NCI-H187 (cell line): ENCODE measurements around the gene THADA.
A peak's percentile ranks its signal among the peaks of the same experiment; 100 is the strongest.
"Not testable (repeated sequence)": the region's sequence is repeated elsewhere in the genome, so short reads cannot be mapped to it uniquely, and the experiment has no call there.

Experiments used
- DNase-seq, 2 experiments: peaks; one replicate each; lab custom pipeline; 2025; lab: John Stamatoyannopoulos, UW

The THADA gene, protein sequence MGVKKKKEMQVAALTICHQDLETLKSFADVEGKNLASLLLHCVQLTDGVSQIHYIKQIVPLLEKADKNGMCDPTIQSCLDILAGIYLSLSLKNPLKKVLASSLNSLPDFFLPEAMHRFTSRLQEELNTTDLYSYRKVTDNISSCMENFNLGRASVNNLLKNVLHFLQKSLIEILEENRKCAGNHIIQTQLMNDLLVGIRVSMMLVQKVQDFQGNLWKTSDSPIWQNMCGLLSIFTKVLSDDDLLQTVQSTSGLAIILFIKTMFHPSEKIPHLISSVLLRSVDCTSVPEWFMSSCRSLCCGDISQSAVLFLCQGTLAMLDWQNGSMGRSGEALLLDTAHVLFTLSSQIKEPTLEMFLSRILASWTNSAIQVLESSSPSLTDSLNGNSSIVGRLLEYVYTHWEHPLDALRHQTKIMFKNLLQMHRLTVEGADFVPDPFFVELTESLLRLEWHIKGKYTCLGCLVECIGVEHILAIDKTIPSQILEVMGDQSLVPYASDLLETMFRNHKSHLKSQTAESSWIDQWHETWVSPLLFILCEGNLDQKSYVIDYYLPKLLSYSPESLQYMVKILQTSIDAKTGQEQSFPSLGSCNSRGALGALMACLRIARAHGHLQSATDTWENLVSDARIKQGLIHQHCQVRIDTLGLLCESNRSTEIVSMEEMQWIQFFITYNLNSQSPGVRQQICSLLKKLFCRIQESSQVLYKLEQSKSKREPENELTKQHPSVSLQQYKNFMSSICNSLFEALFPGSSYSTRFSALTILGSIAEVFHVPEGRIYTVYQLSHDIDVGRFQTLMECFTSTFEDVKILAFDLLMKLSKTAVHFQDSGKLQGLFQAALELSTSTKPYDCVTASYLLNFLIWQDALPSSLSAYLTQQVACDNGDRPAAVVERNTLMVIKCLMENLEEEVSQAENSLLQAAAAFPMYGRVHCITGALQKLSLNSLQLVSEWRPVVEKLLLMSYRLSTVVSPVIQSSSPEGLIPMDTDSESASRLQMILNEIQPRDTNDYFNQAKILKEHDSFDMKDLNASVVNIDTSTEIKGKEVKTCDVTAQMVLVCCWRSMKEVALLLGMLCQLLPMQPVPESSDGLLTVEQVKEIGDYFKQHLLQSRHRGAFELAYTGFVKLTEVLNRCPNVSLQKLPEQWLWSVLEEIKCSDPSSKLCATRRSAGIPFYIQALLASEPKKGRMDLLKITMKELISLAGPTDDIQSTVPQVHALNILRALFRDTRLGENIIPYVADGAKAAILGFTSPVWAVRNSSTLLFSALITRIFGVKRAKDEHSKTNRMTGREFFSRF (N-terminal part only)

DNA sequence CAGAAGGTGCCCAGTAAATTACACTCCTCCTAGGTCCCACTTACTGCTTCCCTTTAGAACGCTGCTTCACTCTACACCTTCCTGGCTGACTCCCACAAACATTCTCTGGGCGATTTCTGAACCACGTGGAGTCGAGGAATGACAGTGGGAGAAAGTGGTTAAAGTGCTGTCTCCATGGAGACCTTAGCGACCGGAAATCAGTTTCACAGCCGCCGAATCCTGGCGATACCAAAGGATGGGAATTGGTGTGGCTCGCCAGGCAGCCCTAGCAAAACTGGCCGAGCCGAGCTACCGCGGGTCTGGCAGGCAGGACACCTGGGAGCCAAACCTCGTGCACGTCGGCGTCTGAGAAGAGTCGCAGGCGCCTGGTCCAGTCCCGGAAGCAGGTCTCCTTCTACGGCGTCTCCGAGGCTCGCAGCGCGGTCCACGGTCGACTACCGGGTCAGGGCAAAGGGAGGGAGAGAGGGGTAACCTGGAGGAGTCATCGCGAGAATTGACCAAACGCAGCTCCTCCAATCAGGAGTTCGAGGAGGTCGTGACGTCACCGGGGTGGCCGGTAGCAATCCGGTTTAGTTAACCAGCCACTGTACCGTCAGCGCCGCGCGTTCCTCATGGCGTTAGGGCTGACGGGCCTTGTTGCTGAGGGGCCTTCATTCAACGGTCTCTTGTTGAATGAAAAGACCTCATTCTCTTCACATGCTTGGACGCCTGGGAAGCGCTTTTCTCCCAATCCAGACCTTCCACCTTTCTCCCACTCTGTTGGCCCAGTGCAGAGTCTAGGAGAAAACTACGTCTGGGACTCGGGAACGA, at the start of gene THADA:
Gene THADA (minus strand): TSS at position 436 of the 810 bp plus-strand sequence. CDS start 3,646 bp downstream, outside the sequence.
- DNase-seq: peak; percentile 85 to 94

DNA sequence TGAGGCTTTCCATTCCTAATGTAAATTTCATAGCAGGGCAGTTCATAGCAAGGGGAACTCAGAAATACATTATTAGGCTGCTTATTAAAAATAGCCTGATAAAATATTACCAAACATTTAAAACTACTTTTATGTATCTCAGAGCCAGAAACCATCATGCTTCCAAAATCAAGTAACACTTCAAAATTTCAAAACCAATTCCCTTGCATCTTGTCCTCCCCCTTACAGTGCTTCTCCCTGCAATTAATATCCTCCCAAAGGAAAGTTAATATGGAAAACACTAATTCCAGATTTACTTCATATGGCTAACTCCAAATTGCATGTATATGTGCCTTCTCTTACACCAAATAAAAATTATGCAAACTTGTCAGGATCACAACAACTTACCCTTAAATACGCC, 47.8 kb upstream of the THADA start:
- DNase-seq: no peak

DNA sequence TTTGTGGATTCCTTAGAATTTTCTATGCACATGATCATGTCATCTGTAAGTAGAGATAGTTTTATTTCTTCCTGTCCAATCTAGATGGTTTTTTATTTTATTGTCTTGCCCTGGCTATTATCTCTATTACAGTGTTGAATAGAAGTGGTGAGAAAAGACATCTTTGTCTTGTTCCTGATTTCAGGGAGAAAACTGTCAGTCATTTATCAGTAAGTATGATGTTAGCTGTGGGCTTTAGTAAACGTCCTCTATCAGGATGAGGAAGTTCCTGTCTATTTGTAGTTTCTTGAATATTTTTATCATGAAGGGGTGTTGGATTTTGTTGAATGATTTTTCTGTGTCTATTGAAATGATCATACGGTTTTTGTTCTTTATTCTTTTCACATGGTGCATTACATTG, 46.5 kb upstream of the THADA start:
- DNase-seq: no peak

DNA sequence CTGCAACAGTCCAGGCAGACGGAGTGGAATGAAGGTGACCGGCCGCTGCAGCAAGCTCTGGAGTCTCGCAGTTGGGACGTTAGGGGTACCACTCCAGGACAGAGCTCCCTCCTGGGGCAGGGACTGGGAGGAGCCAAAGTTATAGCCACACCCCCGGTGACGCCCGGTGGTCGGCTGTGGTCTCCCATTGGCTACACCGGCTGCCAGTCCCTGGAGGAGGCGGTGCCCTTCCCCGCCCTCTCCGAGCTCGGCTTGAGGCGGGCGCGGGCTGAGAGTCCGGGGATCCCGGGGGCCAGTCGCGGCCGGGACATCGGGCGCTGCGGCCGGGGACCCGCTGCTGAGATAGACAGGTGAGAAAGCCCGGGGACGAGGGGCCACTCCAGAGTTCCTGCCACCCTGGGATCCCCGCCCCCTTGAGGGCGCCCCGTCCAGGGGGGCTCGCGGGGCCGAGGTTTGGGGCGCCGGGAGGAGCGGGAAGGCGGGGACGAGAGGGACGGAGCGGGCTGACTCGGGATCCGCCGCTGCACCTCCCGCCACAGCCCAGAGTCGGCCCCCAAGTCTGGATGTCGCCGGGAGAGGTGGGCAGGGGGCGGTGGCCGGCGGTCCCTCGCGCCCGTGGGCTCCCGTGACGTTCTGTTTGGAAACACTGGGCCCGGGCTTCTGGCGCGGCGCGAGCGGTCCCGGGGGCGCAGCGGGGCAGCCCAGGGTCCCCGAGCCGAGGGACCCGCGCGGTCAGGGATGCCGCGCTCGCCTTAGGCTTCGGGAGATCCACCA, 41.4 kb upstream of the THADA start, which contains the start of gene PLEKHH2:
Gene PLEKHH2 (plus strand): TSS at position 231 of the 774 bp plus-strand sequence. CDS start 7,414 bp downstream, outside the sequence.
- DNase-seq: no peak

DNA sequence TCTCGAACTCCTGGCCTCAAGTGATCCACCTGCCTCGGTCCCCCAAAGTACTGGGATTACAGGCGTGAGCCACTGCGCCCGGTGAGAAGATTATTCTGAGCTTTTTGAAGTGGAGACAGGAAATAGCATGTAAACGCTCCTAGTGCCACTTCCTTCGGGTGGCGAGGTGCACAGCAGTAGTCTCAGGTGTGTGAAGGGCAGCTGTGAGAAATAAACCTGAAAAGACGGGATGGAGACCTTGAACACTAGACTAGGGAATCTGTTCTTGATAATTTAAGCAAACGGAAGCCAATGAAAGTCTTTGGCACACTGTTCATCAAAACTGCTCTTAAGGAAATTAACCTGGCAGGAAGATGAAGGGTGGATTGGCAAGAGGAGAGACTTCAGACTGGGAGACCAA, 40.8 kb upstream of the THADA start:
- DNase-seq: no peak

DNA sequence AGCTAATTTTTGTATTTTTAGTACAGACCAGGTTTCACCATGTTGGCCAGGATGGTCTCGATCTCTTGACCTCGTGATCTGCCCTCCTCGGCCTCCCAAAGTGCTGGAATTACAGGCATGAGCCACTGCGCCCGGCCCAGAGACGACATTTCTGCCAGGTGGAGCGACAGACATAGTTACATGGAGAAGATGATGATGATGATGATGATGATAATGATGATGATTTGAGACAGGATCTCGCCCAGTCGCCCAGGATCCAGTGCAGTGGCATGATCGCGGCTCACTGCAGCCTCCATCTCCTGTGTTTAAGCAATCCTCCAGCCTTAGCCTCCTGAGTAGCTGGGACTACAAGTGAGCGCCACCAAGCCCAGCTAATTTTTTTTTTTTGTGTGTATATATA, 40.3 kb upstream of the THADA start:
- DNase-seq: not testable (repeated sequence)

DNA sequence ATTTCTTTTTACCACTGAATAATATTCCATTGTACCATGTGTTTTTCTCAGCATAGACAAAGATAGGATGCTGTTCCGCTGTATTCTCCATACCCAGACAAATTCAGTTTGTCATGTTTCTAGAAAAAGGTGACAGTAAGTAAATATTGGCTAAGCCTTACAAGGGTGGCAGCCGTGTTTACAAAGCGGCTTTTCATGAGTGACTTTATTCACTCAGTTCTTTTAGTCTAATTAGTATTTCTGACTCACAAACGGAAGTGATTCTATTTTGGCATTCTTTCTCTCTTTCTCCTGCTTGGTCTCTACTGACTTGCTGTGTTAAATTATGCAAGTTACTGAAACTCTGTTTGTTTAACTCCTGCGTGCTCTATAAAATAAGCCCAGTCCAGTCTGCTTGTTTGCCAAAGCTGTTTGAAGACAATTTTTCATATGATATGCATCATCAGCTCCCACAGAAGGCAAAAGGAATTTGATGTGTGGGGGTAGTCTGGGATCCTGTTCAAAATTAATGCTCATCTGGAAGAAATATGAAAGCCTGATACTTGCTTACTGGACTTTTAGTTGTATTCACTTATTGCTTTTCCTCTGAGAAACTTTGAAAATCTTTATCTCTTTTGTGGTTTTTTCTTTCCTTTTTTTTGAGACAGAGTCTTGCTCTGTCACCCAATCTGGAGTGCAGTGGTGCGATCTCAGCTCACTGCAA, 38.9 kb upstream of the THADA start:
- DNase-seq: no peak

DNA sequence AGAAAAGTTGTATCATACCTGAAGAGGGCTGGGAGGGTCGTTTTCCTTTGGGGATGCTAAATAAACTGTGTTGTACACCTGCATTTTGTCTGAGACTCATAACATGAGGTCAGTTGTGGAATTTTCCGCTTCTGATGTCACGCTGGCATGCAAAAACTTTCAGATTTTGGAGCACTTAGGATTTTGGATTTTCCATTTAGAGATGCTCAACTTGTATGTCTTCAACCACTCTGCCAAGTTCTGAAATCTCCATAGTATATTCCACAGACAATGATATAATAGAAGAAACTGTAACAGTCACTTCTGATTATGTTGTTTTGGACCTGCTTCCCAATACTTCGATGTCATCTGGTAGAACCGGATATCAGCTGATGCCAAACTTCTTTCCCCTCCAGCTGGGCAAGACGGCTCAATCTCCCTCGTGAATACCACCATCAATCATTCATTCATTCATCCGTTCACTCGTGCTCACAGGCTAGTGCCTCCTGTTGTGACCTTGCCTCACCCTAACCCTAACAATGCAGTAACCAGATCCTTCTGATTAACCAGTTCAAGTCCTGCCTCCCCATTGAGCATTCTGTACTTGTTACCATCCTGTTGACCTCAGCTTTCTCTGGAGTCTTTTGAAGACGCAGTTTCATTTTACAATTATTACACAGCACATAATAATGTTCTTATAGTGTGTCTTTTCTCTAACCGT, 35.9 kb upstream of the THADA start:
- no peak for DNase-seq

DNA sequence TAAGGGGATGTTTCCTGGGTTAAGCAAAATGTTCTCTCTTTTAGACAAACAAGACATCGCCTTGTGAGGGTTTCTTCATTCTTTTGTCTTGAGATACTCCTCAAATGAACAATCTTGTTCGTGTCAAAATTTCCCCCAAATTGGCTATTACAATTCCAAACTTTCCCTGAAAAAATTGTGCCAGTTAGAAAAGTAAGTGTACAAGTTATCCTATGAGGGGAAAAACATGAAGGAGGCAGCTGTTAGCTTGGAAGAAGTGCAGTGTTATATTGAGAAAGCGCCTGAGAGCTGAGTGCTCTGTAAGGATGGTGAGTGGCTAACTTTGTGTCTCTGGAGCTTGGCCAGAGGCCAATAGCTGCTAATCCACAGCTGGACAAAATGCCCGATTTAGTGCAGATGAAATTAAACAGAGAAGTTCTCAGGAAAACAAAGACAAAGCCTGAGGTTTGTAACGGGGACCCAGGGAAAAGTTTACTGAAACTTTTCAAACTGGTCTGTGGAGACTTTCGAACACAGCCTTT, 27.2 kb upstream of the THADA start:
- no peak for DNase-seq

DNA sequence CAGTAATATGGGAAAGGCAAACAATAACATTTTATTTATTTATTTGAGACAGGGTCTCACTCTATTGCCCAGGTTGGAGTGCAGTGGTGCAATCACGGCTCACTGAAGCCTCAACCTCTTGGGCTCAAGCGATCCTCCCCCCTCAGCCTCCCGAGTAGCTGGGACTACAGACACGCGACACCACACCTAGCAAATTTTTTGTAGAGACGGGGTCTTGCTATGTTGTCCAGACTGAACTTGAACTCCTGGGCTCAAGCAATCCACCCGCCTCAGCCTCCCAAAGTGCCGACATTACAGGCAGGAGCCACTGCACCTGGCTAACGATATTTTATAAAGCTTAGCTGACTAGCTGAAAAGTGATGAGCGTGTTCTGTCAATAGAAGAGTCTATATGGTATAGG, 23.7 kb upstream of the THADA start:
- DNase-seq: no peak

DNA sequence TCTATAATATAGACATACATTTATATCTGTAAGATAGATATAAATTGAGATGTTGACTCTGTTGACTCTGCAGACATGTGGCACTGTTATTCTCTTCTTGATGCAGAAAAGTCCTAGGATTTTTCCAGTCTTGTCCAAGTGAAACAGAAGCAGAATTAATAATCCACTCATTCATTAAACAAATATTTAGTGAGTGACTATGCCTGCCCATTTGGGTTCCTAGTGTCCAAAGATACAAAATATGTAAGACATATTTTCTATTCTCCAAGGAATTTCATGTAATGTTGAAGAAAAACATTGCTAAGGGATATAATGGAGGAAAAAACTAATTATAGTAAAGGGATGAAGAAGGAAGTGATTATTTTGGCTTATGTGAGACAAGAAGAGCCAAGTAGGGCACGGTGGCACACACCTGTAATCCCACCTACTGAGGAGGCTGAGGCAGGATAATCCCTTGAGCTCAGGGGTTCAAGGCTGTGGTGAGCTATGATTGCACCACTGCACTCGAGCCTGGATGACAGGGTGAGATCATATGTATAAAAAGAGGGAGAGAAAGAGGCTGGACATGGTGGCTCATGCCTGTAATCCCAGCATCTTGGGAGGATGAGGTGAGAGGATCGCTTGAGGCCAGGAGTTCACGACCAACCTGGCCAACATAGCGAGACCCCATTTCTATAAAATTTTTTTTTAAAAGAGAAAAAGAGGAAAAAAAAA, 21.3 kb upstream of the THADA start:
- DNase-seq: no peak

DNA sequence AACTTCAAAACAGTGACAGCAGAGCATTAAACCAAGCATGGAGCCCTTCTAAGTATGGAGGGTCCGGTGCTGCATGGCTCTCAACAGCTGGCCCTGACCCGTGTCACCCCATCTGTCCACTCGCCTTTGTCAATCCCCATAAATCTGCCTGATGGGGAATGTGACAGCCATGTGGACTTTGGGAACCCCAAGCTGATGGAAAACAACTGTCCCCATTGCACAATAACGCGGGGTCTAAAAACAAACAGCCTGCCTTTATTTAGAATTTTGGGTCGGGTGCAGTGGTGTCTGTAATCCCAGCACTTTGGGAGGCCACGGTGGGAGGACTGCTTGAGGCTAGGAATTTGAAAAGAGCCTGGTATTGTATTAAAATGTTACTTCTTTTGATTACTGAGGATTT, 17.1 kb upstream of the THADA start:
- no peak for DNase-seq

DNA sequence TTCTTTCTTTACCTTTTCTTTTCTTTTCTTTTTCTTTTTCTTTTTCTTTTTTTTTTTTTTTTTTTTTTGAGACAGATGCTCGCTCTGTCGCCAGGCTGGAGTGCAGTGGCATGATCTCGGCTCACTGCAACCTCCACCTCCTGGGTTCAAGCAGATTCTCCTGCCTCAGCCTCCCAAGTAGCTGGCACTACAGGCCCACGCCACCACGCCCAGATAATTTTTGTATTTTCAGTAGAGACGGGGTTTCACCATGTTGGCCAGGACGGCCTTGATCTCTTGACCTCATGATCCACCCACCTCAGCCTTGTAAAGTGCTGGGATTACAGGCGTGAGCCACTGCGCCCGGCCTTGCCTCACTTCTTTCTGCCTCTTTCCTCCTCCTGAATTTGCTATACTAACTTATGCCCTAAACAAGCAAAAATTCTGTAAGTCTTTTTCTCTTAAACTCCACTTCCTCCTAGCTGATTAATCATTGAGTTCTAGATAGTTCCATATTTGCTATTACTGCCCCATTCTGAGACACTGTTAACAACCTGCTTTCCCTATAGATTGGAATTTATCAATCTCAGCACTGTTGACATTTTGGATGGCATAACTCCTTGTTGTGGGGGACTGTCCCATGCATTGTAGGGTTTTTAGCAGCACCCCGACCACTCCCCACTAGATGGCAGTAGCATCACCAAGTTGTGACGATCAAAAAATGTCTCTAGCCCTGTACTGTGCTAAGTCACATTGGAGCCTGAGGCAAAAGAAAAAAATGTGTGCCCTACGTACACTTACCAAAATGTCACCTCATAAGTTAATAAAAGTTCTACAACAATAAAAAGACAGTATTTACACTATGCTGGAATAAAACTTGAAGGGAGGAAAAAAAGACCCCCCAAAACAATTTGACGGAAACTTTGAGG, 16.4 kb upstream of the THADA start:
- peak in 1 of 2 experiments; percentile 21 for DNase-seq

DNA sequence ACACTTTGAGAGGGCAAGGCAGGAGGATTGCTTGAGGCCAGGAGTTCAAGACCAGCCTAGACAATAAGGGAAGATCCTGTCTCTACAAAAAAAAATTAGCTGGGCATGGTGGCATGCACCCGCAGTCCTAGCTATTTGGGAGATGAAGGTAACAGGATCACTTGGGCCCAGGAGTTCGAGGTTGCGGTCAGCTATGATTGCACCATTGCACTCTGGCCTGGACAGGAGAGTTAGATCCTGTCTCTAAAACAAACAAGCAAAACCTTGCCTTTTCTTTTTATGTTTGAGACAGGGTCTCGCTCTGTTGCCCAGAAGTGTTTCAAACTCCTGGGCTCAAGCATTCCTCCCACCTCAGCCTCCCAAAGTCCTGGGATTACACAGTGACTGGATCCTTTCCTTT, 14.5 kb upstream of the THADA start:
- DNase-seq: no peak

DNA sequence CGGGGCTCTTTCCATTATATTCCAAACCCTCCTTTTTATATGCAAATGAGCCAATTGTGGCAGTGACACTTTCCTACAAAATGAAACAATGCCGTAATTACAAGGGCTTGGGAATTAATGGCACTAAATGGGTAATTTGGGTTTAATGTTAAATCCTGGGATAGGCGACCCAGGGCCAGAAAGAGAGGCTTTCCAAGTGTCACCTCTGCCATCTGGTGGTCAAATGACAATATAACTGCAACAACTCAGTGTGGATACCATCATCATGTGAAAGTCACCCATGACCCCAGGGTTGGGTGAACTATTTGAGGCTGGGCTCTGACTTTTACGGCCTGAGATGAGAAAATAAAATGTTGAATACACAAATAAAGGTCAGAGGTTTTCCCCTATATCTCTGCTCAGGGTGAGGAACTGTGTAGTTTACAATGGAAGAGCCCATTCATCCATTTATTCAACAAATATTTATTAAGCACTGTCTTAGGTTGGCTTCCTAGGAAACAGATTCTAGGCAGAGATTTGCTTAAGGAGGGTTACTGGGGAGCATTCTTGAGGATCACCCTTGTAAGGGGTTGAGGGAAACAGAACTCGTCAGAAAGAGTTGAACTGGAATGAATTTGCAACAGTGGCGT, 13.6 kb upstream of the THADA start:
- peak in 1 of 2 experiments; percentile 49 for DNase-seq

DNA sequence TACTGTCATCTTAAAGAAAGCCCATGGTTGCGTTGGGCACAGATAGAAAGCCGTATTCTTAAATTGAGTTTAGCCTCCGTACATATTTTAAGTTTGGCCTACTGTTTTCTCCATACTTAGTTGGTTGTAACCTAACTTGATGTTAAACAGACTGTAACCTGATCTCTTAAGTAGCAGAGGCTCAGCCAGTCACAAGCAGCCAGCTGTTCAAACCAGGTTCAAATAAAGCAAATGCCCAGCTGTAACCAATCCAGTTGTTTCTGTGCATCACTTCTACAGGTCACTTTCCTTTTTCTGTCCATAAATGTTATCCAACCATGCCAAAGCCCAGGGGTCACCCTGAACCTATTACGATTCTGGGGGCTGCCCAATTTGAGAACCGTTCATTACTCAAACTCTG, 10.0 kb upstream of the THADA start:
- DNase-seq: no peak
